GM19467 (cell line): Measurements from ENCODE around the gene YARS1.

ENCODE experiments used
- ATAC-seq: cut with Tn5 transposase; IDR thresholded peaks from one replicate; pipeline ENCODE4 v1.9.1; 2021; ENCODE audit warnings: mild to moderate bottlenecking, moderate library complexity; ENCODE audit not compliant: unreplicated experiment

Gene YARS1

DNA sequence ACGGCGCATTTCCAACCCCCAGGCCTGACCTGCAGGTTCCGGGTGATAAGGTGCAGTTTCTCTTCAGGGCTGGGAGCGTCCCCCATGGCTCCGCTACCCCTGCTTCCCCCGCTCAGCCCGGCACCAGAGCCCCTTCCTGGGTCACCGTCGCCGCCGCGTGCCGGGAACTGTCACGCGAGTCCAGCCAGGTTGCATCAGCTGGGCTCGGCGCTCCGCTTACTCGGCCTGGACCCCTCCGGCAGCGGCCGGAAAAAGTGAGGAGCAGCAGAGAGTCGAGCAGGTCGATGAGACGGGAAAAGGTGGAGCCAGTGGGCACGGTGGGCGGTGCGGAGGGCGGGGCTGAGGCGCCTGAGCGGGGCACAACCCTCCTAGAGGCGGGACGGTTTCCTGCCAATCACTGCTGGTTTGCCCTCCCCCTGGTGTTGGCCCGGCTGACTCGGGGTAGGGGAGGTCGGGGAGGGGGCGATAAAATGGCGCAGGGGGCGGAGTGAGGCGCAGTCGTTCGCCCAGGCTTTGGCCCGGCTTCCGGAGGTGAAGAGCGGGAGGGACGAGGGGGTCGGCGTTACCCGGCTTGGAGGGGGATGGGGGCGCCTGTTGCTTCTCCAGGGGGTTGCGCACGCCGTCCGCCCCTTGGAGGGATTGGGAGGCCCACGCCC is at the start of gene YARS1, which contains the start of gene S100PBP:
Gene YARS1 (minus strand): TSS at position 200 of the 656 bp plus-strand sequence. CDS start 114 bp downstream, at position 86.
Gene S100PBP (plus strand): TSS at position 495 of the 656 bp plus-strand sequence. CDS start 8,447 bp downstream, outside the sequence.
- ATAC-seq, result peak; percentile 81

DNA sequence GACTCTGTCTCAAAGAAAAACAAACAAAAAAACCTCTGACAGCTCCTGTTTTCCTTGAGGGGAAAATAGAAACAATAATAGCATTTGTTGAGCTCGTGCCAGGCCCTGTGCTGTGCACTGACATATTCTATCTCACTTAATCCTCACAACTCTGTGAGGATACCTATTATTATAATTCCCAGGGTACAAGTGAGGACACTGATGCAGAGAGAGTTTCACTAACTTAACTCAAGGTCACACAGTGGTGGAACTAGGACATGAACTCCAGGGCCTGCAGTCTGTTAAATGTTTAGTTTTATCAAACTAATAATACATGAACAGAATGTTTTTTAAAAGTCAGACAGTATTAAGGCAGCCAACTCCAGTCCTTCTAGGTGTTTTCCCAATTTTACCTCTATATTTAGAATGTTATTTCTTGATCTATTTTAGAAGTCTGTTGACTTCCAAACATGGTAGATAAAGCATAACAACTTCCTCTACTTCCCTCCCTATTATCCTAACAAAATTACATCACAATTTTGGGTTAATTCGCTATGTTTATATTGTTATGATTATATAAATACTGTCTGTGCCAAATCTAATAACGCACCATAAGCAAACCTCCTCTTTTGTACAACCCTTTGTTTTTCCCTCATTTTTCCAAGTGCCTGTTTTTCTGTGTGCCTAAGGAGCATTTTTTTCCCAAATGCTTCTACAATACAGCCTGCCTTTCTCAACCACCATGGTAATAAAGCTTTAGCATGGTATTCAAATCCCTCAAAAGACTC is 48.7 kb upstream of the YARS1 start:
- no peak for ATAC-seq

DNA sequence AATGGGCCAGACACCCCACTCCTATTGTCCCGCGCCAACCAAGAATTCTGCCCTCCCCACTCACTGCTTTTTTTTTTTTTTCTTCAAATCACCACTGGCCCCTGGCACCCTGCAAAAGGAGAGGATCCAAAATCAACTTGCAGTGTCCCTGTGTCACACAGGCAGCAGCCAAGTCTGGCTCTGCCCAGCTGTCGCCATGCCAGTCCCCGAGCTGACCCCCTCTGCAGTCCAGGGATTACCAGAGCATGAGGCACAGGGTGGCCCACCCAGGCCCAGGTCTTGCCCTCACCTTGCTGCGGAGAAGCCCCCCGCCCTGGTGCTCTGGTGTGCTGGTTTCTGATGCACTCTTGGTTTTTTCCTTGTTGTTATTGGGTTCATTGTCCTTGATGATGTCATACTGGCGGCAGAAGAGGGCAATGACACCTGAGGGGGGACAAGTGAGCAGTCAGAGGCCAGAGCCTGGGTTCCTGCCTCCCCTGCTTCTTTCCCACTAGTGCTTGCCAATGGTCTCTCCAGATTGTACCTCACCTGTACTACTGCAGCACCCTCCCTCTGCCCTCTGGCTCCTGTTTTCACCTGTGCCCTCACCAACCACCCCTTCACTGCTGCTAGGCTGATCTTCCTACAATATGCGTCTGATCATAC is 47.3 kb upstream of the YARS1 start:
- ATAC-seq, result no peak

DNA sequence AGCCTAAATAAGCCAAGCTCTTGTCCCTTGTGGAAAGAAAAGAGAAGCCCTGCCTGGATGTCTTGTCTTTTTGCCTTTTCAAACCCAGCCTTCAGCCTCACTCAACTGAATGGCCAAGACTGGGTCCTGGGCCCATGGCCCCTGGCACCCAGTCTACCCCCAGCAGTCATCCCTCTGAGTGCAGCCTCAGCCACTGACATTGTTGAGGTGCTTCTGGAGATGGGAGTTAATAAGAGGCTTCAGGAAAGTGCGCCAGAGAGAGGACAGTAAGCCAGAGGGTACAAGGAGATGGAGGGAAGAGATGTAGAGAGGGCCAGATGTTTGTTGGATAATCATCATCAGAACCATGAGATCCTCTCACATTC is 46.7 kb upstream of the YARS1 start:
- ATAC-seq, result no peak

DNA sequence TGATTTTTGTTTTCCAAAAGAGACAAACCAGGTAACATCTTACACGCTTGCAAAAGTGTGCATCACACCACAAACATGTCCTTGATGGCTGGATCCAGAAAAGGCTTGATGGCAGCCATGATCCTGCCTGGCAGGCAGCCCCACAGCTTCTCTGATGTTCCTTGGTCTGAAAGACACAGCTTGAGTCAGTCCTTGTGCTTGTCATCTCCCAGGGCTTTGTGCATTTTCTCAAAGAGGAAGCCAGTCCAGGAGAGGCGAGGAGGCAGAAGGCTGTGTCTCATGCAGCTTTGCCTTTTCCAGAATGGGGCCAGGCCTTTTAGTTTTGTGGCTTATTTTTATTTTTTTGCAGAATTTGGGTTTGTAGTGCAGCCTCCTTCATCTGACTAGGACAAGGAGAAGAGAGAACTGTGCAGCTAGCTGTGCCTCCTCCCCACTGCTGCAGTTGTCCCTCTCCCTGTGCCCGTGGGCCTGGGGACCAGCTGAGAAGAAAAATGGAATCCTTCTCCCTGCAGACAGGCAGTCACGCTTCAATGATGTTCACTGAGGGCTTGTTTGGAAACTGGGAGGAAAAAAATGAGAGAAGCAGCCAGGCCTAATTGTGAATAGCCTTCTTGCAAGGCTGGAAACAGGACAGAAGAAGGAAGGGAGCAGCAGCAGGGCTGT is 46.2 kb upstream of the YARS1 start:
- no peak for ATAC-seq

DNA sequence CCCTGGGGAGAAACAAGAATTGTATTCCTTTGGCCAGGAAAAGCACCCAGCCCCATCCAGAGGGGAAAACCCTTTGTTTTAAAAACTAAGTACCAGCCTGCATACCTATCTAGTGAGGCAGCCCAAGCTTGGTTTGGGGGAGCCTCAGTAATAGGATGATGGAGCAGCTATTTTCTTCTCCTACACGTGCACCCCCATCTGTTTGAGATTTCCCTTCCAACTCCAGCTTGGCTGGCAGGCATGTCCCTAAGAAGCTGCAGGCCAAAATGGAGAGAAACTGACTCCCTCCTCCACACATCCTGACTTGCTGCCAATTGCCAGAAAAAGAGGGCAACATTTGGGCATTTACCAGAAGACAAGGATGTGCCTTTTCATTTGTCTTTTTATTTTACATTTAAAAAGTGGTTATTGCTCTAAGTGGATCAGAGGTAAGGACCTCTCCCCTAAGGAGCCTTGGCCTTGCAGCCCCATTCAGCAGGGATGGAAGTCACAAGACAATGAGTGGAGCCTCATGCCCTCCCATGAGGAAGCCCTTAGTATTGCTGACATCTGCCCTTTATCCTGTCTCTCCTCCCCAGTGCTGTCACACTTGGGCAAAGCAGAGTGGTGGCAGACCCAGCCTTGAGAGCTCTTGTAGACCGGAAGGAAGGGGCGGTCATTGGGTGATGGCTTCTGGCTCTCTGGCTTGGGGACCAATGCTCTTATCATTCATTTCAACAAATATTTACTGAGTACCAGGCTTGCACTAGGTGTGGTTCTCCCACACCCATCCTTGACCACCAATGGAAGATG is 44.9 kb upstream of the YARS1 start:
- ATAC-seq, result no peak

DNA sequence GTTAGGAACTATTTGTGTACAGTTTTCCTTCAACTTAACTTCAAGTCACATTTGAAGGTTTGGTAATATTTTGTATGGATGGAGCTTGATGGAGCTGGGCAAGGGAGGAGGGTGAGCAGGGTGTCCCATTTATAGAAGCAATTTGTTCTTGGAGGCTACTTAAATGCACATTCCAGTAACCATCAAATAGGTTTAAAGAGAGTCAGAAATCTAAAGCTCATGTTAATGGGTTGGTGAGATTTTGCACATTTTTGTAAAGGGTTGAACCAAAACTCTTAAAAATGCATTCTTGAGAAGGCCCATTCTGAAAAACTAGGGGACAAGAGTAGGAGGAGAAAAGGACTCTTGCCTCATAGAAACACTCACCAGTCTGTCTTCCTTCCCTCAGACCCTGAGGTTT is 43.4 kb upstream of the YARS1 start:
- ATAC-seq, result no peak

DNA sequence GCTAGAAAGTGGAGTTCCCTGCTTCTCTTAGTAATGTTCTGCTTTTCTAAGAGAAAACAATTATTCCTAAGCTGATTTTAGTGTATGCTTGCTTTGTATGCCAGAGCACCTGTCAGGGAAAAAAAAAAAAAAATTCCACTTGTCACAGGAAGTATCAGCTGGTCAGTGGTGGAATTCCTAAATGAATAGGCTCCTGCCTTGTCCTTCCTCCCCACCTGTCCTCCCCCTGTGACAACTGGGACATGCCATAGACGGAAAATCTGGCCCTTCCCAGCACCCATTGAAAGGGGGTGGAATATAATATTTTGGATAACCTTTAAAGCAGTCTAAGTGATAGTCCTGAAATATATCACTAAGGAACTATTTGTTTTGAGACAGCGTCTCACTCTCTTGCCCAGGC is 42.8 kb upstream of the YARS1 start:
- ATAC-seq, result no peak

DNA sequence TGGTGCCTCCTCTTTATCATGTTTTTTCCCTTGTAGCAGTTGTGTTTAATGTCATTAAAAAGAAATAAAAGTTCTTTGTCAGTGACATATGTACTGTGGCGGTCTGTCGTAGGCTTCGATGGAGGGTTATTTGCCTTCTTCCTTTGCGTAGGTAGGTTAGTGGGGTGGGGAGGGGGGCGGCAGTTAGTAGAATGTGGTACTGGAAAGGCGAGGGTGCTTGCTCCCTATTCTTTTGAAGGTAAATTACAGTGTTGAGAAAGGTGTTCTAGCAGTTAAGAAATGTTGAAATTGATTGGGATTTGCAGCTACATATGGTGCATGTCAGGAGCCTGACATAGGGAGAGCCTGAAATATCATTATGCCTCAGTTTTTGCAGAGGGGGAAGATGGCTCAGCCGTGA is 41.6 kb upstream of the YARS1 start:
- ATAC-seq, result no peak

DNA sequence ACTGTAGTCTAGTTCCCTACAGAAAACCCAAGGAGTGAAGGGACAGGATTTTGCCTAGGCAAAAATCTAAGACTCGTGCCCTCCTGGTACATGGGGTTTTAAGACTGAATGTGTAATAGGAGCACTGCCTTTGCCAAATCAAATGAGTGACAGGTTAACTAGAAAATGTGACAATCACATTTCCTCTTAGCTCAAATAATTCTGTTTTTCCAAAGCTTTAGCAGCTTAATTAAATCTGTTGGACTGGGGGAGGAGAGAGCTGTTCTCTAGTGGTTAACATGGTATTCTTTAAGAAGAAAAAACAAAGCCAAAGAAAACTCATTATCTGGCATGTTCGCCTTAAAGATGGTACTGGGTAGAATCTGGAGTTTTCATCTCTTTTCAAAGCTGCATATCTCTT is 41.0 kb upstream of the YARS1 start:
- no peak for ATAC-seq

DNA sequence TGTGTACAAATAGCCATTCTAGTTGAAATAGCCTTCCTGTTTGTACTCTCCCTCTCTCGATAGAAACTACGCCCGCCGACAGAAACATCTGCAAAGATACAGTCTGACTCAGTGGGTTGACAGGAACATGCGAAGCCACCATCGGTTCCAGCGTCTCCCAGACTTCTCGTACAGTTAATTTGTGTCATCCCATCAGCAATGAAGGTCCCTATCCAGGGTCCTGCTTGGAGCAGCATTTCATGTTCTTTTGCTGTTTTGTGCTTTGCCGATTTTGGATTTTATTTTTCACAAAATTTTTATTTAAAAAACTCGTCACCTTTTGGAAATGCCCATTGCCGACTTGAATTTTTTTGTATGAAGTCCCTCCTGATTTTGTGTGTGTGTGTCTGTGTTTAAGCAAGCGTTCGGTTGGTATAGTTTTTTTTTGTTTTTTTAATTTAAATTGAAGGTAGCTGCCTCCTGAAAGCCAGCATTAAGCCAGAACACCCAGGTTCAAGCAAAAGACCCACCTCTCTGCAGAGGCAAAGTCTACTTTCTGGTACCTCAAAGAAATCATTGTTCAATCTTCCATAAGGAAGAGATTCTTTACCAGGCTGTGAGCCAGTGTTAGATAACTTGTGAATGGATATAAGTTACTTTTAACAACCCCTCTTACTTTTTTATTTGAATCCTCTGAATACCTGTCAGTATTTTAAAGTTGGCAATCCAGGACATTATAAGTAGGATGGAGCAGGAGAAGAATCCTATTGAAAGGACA is 38.9 kb upstream of the YARS1 start:
- ATAC-seq, result no peak

DNA sequence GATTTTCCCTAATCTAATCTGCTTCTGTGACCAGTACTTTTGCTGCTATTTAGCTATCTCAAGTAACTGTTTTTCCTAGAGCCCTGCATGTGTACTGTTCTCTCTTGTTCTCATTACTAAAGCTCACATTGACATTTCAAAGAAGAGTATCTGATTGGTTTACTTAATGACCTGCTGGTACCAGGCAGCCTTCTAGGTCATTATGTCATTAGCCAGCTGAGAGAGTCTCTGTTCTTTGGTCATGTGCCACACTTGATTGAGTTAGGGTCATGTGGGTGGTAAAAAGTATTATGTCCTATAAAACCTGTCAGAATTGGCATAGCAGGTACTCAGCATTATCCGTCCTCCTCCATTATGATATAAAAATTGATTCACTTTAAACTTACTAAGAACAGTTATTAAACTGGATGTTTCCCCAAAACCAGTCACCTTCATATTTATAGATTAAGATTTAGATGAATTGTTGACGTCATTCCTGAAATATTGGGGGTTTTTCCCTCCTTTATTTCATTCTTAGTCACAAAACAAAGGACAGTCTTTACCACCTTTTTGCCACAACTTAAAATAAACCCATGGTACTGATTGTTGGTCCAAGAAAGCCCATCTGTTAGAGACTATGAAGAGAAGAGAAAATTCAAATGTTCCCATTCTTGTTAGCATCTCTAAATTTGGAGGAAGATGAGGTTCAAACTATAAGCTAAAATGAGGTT is 31.4 kb upstream of the YARS1 start:
- ATAC-seq, result no peak

DNA sequence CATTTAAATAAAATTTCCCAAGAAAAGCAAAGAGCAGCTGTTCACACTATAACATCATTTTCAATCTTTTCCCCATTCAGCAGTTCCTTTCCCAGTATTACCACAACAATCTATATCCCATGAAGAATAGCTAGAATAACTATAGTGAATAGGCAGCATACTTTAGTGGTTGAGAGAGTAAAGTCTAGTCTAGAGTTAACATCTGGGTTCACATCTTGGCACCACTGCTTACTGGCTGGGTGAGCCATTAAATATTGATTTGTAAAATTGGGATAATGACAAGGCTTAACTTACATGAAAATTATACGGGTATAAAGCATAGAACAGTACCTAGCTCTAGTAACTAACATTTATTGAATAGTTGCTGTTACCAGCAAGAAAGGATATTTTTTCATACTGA is 14.7 kb upstream of the YARS1 start:
- ATAC-seq, result no peak

DNA sequence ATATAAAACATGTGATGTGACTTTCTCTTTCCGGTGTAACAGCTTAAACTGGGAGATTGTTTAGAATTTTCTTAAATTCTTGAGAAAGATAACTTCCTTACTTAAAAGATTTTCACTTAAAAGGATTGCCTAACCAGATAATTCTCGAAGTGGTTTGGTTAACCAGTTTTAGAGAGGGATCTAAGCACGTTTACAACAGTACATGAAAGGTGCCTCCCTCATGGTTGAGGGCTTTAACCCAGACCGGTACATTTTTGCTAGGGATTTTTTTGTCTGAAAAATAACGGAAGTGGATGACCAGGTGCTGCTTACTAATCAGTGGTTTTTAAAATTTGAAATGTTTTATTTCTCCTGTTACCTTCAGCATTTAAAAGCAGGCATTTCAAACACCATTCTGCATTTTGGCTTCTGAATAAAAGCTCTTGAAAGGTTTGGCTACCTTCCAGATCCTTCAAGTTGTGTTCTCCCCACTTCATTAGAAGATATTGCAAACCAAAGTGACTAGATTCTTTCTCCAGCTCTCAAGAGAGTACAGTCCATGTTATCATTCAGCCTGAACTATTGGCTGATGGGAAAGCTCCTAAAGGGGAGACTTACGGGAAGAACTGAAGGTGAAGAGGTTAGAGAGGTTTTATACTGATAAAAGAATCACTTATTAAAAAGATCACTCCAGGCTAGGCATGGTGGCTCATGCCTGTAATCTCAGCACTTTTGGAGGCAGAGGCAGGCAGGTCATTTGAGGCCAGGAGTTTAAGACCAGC is 13.1 kb upstream of the YARS1 start:
- ATAC-seq, result no peak

DNA sequence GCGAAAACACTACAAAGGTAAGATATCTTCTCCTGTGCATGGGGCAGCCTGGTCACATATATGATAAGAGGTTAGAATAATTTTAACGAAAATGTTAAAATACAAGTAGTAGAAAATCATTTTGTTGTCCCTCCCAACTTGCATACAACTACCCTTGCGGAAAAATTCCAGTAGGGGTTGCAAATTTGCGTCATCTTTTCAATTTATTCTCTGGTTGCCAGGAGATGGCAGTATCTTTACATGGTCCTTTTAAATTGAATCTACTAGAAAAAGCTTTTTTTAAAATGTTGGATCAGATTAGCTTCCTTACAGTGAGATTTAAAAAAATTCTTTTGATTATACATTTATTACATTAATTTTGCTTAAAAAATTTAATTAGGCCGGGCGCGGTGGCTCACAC is 11.2 kb upstream of the YARS1 start:
- ATAC-seq, result no peak

DNA sequence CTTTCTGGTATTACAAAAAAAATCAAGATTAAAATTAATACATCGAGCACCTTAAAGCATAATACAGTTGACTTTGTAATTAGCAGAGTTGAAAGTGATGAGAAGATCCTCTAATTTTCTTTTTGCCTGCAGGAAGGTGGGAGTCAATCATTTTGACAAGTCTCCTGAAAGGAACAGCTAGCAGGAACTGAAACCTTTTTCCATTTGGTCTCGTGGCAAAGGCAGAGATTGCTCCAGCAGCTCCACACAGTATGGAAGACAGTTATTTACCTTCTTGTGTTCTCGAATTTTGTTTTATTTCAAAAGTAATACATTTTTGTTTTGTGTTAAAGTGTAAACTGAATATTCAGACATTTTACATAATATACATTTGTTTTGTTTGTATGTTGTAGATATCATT is 8.0 kb upstream of the YARS1 start:
- ATAC-seq, result no peak

DNA sequence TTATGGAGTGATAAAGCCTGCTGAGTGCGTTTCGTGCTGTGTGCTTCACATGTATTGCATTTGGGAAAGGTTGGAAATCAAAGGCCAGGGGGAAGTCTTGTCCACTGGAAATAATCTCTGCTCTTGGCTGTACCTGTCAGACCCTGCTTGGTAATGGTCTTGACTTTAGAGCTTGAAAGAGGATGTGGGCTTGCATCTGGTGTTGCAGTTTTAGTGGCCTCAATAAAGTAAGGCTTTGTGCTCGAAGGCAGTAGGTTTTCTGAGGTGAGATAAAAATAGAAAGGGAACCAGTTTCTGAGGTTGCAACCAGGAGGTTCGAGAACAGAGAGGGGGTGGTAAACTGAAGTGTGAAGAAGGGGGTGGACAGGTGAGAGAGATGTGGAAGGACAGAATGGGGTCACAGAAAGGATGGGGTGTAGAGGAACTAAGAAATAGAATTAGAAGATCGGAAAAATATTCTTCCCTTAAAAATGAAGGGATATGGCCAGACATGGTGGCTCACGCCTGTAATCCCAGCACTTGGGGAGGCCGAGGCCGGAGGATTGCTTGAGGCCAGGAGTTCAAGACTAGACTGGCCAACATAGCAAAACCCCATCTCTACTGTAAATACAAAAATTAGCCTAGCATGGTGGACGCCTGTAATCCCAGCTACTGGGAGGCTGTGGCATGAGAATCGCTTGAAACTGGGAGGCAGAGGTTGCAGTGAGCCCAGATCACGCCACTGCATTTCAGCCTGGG is 1.8 kb upstream of the YARS1 start:
- ATAC-seq, result no peak
